ENCODE measurements around the gene TRIM39. TPM values are rescaled to one million over a fixed set of nuclear protein-coding genes. Genes with fewer than 3 reads are reported as not detected.

Gene TRIM39
- total RNA-seq, 2 donors from 2014 or later: 16.4 to 17.1 TPM

DNA sequence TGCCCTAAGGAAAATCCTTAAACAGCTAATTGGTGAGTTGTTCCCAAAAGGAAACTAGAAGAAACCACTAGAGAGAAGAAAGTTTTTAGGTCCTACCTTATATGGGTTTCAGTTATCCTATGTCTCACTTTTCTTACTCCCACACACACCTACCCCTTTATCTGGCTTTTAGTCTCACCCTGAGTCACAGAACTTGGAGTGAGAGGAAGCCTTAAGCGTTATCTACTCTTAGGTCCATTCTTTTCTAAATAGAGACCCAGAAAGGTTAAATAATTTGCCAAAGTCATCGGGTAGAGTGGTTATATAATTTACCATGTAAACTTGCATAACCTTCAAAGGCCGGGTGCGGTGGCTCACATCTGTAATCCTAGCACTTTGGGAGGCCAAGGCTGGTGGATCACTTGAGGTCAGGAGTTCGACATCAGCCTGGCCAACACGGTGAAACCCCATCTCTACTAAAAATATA lies 13.9 kb downstream of the TRIM39 start:
- Mint-ChIP-seq H3K4me3 (no peak overlapping the region), H3K36me3 (ENCODE audit: low read depth) (peaks cover 51% of the 10 kb centered on the region), H3K4me1 (peaks cover 5% of the 10 kb centered on the region), H3K27ac (no peak overlapping the region), H3K27me3 (ENCODE audit: insufficient read depth) (no peaks in the 10 kb centered on the region), H3K9me3 (no peaks in the 10 kb centered on the region)
- WGBS, 2 experiments (ENCODE audit: insufficient coverage in 1 of 2, insufficient read length in 1 of 2): 94 to 96% methylated on average over 3 to 6 of the region's 6 CpGs
- peaks cover 2% of the 10 kb centered on the region for H3K4me1 ChIP-seq (ENCODE audit: control insufficient read depth, insufficient read depth, low read length)
- H3K9me3 ChIP-seq (ENCODE audit: control insufficient read depth, low read length): no peaks in the 10 kb centered on the region
- DNase-seq: no peak
- H3K27ac ChIP-seq (ENCODE audit: low read depth, low read length): no peak overlapping the region
- H3K9ac ChIP-seq (ENCODE audit: extremely low read depth, low read length, poor library complexity, severe bottlenecking): no peak overlapping the region
- no peak overlapping the region for H3K4me3 ChIP-seq (ENCODE audit: low read length)
- no peak for TF ChIP-seq CTCF (conservative IDR thresholded peaks at IDR 0.05)
- no peaks in the 10 kb centered on the region for H3K27me3 ChIP-seq (ENCODE audit: control insufficient read depth, insufficient read depth, low read length, poor library complexity, severe bottlenecking)
- peaks cover 64% of the 10 kb centered on the region for H3K36me3 ChIP-seq (ENCODE audit: control insufficient read depth, insufficient read depth, low read length)

- H3K4me1 Mint-ChIP-seq: peaks cover 10% of the 10 kb centered on the region
- TF ChIP-seq CTCF (conservative IDR thresholded peaks at IDR 0.05): no peak
- Histone ChIP-seq H3K27me3 (ENCODE audit: control insufficient read depth, insufficient read depth, low read length, poor library complexity, severe bottlenecking) (no peaks in the 10 kb centered on the region), H3K9me3 (ENCODE audit: control insufficient read depth, low read length) (no peaks in the 10 kb centered on the region), H3K27ac (ENCODE audit: low read depth, low read length) (no peak overlapping the region), H3K36me3 (ENCODE audit: control insufficient read depth, insufficient read depth, low read length) (peaks cover 58% of the 10 kb centered on the region), H3K9ac (ENCODE audit: extremely low read depth, low read length, poor library complexity, severe bottlenecking) (no peak overlapping the region), H3K4me3 (ENCODE audit: low read length) (no peak overlapping the region), H3K4me1 (ENCODE audit: control insufficient read depth, insufficient read depth, low read length) (peaks cover 2% of the 10 kb centered on the region)
- no peaks in the 10 kb centered on the region for H3K27me3 Mint-ChIP-seq (ENCODE audit: insufficient read depth)
- DNase-seq: no peak
- H3K4me3 Mint-ChIP-seq: no peak overlapping the region
- no peaks in the 10 kb centered on the region for H3K9me3 Mint-ChIP-seq
- peaks cover 50% of the 10 kb centered on the region for H3K36me3 Mint-ChIP-seq (ENCODE audit: low read depth)
- H3K27ac Mint-ChIP-seq: no peak overlapping the region
- WGBS, 2 experiments (ENCODE audit: insufficient coverage in 1 of 2, insufficient read length in 1 of 2): 91 to 100% methylated on average over 1 to 3 of the region's 3 CpGs
Observed at GRCh38 chr6:30341218-30341617, 14.5 kb downstream of the TRIM39 start.

DNA sequence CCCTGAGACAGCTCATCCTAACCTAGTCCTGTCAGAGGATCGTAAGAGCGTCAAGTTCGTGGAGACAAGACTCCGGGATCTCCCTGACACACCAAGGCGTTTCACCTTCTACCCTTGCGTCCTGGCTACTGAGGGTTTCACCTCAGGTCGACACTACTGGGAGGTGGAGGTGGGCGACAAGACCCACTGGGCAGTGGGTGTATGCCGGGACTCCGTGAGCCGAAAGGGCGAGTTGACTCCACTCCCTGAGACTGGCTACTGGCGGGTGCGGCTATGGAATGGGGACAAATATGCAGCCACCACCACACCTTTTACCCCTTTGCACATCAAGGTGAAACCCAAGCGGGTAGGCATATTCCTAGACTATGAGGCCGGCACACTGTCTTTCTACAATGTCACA lies 15.0 kb downstream of the TRIM39 start:
- Mint-ChIP-seq H3K36me3 (ENCODE audit: low read depth) (peaks cover 50% of the 10 kb centered on the region), H3K4me3 (no peak overlapping the region), H3K27me3 (ENCODE audit: insufficient read depth) (no peaks in the 10 kb centered on the region), H3K9me3 (no peaks in the 10 kb centered on the region), H3K27ac (no peak overlapping the region), H3K4me1 (peaks cover 10% of the 10 kb centered on the region)
- H3K4me3 ChIP-seq (ENCODE audit: low read length): no peak overlapping the region
- no peak for DNase-seq
- 97 to 100% methylated on average over 5 to 16 of the region's 16 CpGs for WGBS, 2 experiments (ENCODE audit: insufficient coverage in 1 of 2, insufficient read length in 1 of 2)
- peaks cover 58% of the 10 kb centered on the region for H3K36me3 ChIP-seq (ENCODE audit: control insufficient read depth, insufficient read depth, low read length)
- H3K27ac ChIP-seq (ENCODE audit: low read depth, low read length): no peak overlapping the region
- no peak overlapping the region for H3K9ac ChIP-seq (ENCODE audit: extremely low read depth, low read length, poor library complexity, severe bottlenecking)
- H3K4me1 ChIP-seq (ENCODE audit: control insufficient read depth, insufficient read depth, low read length): peaks cover 2% of the 10 kb centered on the region
- TF ChIP-seq CTCF (conservative IDR thresholded peaks at IDR 0.05): no peak
- H3K27me3 ChIP-seq (ENCODE audit: control insufficient read depth, insufficient read depth, low read length, poor library complexity, severe bottlenecking): no peaks in the 10 kb centered on the region
- H3K9me3 ChIP-seq (ENCODE audit: control insufficient read depth, low read length): no peaks in the 10 kb centered on the region

Data from endodermal cell (in vitro differentiated cells).